Ishikawa (cell line): ENCODE measurements around the gene JARID2.

Source experiments
- CEBPB ChIP-seq: IDR thresholded peaks from 2 replicates; pipeline ENCODE4 v1.6.1; 2012
- EP300 ChIP-seq: IDR thresholded peaks from 2 replicates; pipeline ENCODE4 v1.6.1; 2012; ENCODE audit warnings: borderline replicate concordance
- TAF1 ChIP-seq: IDR thresholded peaks from 2 replicates; pipeline ENCODE4 v1.6.1; 2012; ENCODE audit warnings: low read depth, mild to moderate bottlenecking
- YY1 ChIP-seq: IDR thresholded peaks from 2 replicates; pipeline ENCODE4 v1.6.1; 2012; ENCODE audit warnings: low read depth
- ZBTB7A ChIP-seq: IDR thresholded peaks from 2 replicates; pipeline ENCODE4 v1.6.1; 2012; ENCODE audit warnings: low read depth
- TF ChIP-seq, protein P1 (sequence below): IDR thresholded peaks from 2 replicates; pipeline ENCODE4 v1.6.1; 2012

DNA sequence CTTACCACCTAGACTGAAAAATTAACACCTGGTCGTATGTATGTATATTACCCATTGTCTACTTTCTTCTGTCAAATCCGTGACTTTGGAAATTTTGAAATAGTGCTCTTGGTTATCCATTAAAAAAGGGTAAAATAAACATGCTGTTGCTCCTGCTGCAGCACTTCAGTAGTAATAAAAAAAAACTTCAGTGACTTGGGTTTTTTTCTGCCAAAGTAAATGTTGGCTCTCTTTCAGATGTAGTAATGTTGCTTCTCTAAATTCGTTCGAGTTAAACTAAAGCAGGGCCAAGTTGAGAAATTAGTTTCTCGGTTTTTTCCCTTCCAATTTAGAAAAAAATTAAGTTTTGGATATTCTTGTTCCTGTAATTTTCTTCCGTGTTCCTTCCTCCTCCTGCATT lies 34.2 kb downstream of the JARID2 start:
- TF ChIP-seq, protein P1, sequence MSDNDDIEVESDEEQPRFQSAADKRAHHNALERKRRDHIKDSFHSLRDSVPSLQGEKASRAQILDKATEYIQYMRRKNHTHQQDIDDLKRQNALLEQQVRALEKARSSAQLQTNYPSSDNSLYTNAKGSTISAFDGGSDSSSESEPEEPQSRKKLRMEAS = no peak
- no peak for TF ChIP-seq TAF1
- no peak for TF ChIP-seq EP300
- TF ChIP-seq ZBTB7A = no peak
- TF ChIP-seq CEBPB = no peak
- TF ChIP-seq YY1 = no peak
